H1 (cell line): ENCODE data around the gene MOV10L1. TPM values are rescaled to one million over a fixed set of nuclear protein-coding genes. Genes with fewer than 3 reads are reported as not detected.

Source experiments
- CHD1 ChIP-seq: IDR thresholded peaks from 2 replicates; pipeline ENCODE4 v1.6.1; 2012; ENCODE audit warnings: low read depth, low read length, improper control_type of control experiment
- POLR2A ChIP-seq, 2 experiments: IDR thresholded peaks; 1 replicate in 1 of 2; 2 replicates in 1 of 2; pipeline ENCODE4 v1.6.1; 2011; ENCODE audit warnings: low read depth in 2 of 2, low read length in 2 of 2, mild to moderate bottlenecking in 2 of 2; ENCODE audit errors: control extremely low read depth in 1 of 2
- POLR2AphosphoS5 ChIP-seq: IDR thresholded peaks from 2 replicates; pipeline ENCODE4 v1.6.1; 2011; ENCODE audit warnings: low read depth, low read length
- RAD21 ChIP-seq, 2 experiments: IDR thresholded peaks in 1 of 2; conservative IDR thresholded peaks in 1 of 2; 2 replicates each; pipeline ENCODE4 v1.6.1; 2011; ENCODE audit warnings: low read depth in 2 of 2, low read length in 2 of 2, improper control_type of control experiment in 1 of 2, inconsistent platforms in 1 of 2, mild to moderate bottlenecking in 1 of 2, moderate library complexity in 1 of 2
- TEAD4 ChIP-seq: IDR thresholded peaks from 2 replicates; pipeline ENCODE4 v1.6.1; 2012; ENCODE audit warnings: low read depth, low read length, inconsistent platforms, mixed read lengths
- polyA plus RNA-seq, 7 experiments: library from polyadenylated mRNA; depleted of rRNA in 3 of 7; stranded (reverse) in 5 of 7; unstranded in 2 of 7; fragments of >200 nt in 5 of 7; fragments of 200-250 nt in 2 of 7; gene quantifications; 1 replicate in 5 of 7; 2 replicates in 1 of 7; 4 replicates in 1 of 7; pipeline versions ENCODE4 v1.2.1 to v1.2.3, GENCODE V29; 2011 to 2013; ENCODE audit warnings: missing spikeins in 2 of 7, mixed read lengths in 2 of 7
- total RNA-seq: library from RNA; stranded (reverse); fragmentation: NEBNext Ultra II Directional; extraction: Animal tissue kit (Norgen Biotek cat#: 25700); gene quantifications from 2 replicates; pipeline ENCODE4 v1.2.1, GENCODE V29; 2021
- TF ChIP-seq, protein P1 (sequence below): fragments of 300-600 bp; sonication (generic); IDR thresholded peaks from 2 replicates; pipeline ENCODE4 v1.7.1; 2012; ENCODE audit warnings: low read length, moderate library complexity, mild to moderate bottlenecking, inconsistent platforms; ENCODE audit not compliant: insufficient replicate concordance
- TF ChIP-seq, protein P2 (sequence below): IDR thresholded peaks from 2 replicates; pipeline ENCODE4 v1.6.1; 2012; ENCODE audit warnings: low read length, inconsistent platforms

MOV10L1 gene
- total and polyA plus RNA-seq, 2 of the 8 experiments (the other 6 are each of a cell fraction or from before 2014, with no cell fraction given): 0.32 TPM; not detected in 1

DNA sequence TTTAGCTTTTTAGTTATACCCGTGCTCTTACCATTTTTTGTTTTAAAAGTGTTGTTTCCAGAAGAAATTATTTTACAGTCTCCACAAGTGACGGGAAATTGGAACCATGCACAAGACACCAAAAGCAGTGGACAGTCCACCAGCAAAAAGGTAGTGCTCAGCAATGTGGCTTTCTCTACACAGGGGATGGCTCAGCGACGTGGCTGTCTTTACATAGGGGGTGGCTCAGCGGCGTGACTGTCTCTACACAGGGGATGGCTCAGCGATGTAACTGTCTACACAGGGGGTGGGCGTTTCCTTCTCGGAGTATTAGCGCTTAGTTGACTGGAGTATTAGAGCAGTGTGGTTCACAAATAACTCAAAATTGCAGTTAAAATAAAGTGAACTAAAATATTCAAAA is 44.7 kb downstream of the MOV10L1 start (continued):
- TF ChIP-seq POLR2AphosphoS5 (no peak), TEAD4 (no peak), POLR2A (IDR thresholded peaks at IDR 0.05; ENCODE audit: control extremely low read depth in 1 of 2, low read depth in 2 of 2, low read length in 2 of 2) (no peak), RAD21 (IDR thresholded peaks at IDR 0.05 in 1 of 2, conservative IDR thresholded peaks at IDR 0.05 in 1 of 2; ENCODE audit: low read depth in 2 of 2, low read length in 2 of 2) (no peak), CHD1 (no peak)
- TF ChIP-seq, protein P1, sequence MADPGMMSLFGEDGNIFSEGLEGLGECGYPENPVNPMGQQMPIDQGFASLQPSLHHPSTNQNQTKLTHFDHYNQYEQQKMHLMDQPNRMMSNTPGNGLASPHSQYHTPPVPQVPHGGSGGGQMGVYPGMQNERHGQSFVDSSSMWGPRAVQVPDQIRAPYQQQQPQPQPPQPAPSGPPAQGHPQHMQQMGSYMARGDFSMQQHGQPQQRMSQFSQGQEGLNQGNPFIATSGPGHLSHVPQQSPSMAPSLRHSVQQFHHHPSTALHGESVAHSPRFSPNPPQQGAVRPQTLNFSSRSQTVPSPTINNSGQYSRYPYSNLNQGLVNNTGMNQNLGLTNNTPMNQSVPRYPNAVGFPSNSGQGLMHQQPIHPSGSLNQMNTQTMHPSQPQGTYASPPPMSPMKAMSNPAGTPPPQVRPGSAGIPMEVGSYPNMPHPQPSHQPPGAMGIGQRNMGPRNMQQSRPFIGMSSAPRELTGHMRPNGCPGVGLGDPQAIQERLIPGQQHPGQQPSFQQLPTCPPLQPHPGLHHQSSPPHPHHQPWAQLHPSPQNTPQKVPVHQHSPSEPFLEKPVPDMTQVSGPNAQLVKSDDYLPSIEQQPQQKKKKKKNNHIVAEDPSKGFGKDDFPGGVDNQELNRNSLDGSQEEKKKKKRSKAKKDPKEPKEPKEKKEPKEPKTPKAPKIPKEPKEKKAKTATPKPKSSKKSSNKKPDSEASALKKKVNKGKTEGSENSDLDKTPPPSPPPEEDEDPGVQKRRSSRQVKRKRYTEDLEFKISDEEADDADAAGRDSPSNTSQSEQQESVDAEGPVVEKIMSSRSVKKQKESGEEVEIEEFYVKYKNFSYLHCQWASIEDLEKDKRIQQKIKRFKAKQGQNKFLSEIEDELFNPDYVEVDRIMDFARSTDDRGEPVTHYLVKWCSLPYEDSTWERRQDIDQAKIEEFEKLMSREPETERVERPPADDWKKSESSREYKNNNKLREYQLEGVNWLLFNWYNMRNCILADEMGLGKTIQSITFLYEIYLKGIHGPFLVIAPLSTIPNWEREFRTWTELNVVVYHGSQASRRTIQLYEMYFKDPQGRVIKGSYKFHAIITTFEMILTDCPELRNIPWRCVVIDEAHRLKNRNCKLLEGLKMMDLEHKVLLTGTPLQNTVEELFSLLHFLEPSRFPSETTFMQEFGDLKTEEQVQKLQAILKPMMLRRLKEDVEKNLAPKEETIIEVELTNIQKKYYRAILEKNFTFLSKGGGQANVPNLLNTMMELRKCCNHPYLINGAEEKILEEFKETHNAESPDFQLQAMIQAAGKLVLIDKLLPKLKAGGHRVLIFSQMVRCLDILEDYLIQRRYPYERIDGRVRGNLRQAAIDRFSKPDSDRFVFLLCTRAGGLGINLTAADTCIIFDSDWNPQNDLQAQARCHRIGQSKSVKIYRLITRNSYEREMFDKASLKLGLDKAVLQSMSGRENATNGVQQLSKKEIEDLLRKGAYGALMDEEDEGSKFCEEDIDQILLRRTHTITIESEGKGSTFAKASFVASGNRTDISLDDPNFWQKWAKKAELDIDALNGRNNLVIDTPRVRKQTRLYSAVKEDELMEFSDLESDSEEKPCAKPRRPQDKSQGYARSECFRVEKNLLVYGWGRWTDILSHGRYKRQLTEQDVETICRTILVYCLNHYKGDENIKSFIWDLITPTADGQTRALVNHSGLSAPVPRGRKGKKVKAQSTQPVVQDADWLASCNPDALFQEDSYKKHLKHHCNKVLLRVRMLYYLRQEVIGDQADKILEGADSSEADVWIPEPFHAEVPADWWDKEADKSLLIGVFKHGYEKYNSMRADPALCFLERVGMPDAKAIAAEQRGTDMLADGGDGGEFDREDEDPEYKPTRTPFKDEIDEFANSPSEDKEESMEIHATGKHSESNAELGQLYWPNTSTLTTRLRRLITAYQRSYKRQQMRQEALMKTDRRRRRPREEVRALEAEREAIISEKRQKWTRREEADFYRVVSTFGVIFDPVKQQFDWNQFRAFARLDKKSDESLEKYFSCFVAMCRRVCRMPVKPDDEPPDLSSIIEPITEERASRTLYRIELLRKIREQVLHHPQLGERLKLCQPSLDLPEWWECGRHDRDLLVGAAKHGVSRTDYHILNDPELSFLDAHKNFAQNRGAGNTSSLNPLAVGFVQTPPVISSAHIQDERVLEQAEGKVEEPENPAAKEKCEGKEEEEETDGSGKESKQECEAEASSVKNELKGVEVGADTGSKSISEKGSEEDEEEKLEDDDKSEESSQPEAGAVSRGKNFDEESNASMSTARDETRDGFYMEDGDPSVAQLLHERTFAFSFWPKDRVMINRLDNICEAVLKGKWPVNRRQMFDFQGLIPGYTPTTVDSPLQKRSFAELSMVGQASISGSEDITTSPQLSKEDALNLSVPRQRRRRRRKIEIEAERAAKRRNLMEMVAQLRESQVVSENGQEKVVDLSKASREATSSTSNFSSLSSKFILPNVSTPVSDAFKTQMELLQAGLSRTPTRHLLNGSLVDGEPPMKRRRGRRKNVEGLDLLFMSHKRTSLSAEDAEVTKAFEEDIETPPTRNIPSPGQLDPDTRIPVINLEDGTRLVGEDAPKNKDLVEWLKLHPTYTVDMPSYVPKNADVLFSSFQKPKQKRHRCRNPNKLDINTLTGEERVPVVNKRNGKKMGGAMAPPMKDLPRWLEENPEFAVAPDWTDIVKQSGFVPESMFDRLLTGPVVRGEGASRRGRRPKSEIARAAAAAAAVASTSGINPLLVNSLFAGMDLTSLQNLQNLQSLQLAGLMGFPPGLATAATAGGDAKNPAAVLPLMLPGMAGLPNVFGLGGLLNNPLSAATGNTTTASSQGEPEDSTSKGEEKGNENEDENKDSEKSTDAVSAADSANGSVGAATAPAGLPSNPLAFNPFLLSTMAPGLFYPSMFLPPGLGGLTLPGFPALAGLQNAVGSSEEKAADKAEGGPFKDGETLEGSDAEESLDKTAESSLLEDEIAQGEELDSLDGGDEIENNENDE: no peak
- TF ChIP-seq, protein P2, sequence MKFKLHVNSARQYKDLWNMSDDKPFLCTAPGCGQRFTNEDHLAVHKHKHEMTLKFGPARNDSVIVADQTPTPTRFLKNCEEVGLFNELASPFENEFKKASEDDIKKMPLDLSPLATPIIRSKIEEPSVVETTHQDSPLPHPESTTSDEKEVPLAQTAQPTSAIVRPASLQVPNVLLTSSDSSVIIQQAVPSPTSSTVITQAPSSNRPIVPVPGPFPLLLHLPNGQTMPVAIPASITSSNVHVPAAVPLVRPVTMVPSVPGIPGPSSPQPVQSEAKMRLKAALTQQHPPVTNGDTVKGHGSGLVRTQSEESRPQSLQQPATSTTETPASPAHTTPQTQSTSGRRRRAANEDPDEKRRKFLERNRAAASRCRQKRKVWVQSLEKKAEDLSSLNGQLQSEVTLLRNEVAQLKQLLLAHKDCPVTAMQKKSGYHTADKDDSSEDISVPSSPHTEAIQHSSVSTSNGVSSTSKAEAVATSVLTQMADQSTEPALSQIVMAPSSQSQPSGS: no peak
